Measurements from ENCODE around the gene TESK2.

TESK2 gene

GRCh38 chr1:45344499-45344898 lies 146.5 kb downstream of the TESK2 start:
- Histone ChIP-seq H3K9me3 (replicated peaks in 1 of 2; ENCODE audit: control insufficient read depth in 2 of 2, insufficient read depth in 1 of 2, low read depth in 1 of 2, low read length in 2 of 2) (no peaks in the 10 kb centered on the region), H3K4me1 (ENCODE audit: control insufficient read depth in 2 of 2, insufficient read depth in 1 of 2, low read depth in 1 of 2, low read length in 2 of 2) (peaks cover 8 to 10% of the 10 kb centered on the region in 2 donors), H3K4me3 (ENCODE audit: low read length in 2 of 2) (no peak overlapping the region), H3K27ac (replicated peaks; ENCODE audit: low read length) (no peak overlapping the region), H4K91ac (ENCODE audit: low read depth, low read length, poor library complexity) (no peak overlapping the region), H3K23ac (ENCODE audit: low read depth, low read length, poor library complexity) (no peak overlapping the region), H2BK12ac (ENCODE audit: low read length) (no peak overlapping the region), H2BK5ac (ENCODE audit: low read length) (no peak overlapping the region), H3K14ac (ENCODE audit: low read length) (no peak overlapping the region), H2BK120ac (ENCODE audit: low read depth, low read length) (no peak overlapping the region), H3K27me3 (ENCODE audit: control insufficient read depth in 3 of 3, insufficient read depth in 3 of 3, low read depth in 1 of 3, low read length in 3 of 3) (no peaks in the 10 kb centered on the region), H3K9ac (ENCODE audit: low read depth, low read length, poor library complexity) (no peak overlapping the region), H4K8ac (ENCODE audit: low read depth, low read length) (no peak overlapping the region), H3K4me2 (ENCODE audit: insufficient read depth, low read length, poor library complexity, severe bottlenecking) (no peak overlapping the region), H3K79me1 (ENCODE audit: low read depth, low read length) (peaks cover 4% of the 10 kb centered on the region), H3K36me3 (replicated peaks in 1 of 2; ENCODE audit: control insufficient read depth in 2 of 2, insufficient read depth in 2 of 2, low read length in 2 of 2) (peaks cover 26 to 47% of the 10 kb centered on the region in 2 donors), H2AK5ac (ENCODE audit: low read depth, low read length) (no peak overlapping the region), H2BK15ac (ENCODE audit: low read length) (no peak overlapping the region), H3K4ac (ENCODE audit: low read length) (no peak overlapping the region), H2AFZ (ENCODE audit: low read length) (no peak overlapping the region), H3K18ac (ENCODE audit: low read length) (no peak overlapping the region)
- DNase-seq (ENCODE audit: low spot score), result no peak
- no CpG with 5 or more reads among the region's 2 CpGs for WGBS, 2 donors (ENCODE audit: extremely low coverage in 2 of 2, insufficient read length in 2 of 2, insufficient replicate concordance in 1 of 2)

- peaks cover 6 to 12% of the 10 kb centered on the region in 2 donors for H3K4me1 ChIP-seq (ENCODE audit: control insufficient read depth in 2 of 2, insufficient read depth in 1 of 2, low read depth in 1 of 2, low read length in 2 of 2)
- peaks cover 11% of the 10 kb centered on the region for H3K79me1 ChIP-seq (ENCODE audit: low read depth, low read length)
- H3K27me3 ChIP-seq (ENCODE audit: control insufficient read depth in 3 of 3, insufficient read depth in 3 of 3, low read depth in 1 of 3, low read length in 3 of 3), result no peaks in the 10 kb centered on the region
- no peak for DNase-seq (ENCODE audit: low spot score)
- H4K91ac ChIP-seq (ENCODE audit: low read depth, low read length, poor library complexity), result no peak overlapping the region
- peak overlapping the region; percentile 92 for H2AFZ ChIP-seq (ENCODE audit: low read length)
- H4K8ac ChIP-seq (ENCODE audit: low read depth, low read length), result no peak overlapping the region
- H3K18ac ChIP-seq (ENCODE audit: low read length), result no peak overlapping the region
- no CpG with 5 or more reads among the region's 6 CpGs for WGBS, 2 donors (ENCODE audit: extremely low coverage in 2 of 2, insufficient read length in 2 of 2, insufficient replicate concordance in 1 of 2)
- no peak overlapping the region for H2BK12ac ChIP-seq (ENCODE audit: low read length)
- peak overlapping the region; percentile 79 for H3K4me2 ChIP-seq (ENCODE audit: insufficient read depth, low read length, poor library complexity, severe bottlenecking)
- H3K27ac ChIP-seq (replicated peaks; ENCODE audit: low read length), result no peak overlapping the region
- H3K9ac ChIP-seq (ENCODE audit: low read depth, low read length, poor library complexity), result peak overlapping the region; percentile 5
- no peak overlapping the region for H2BK15ac ChIP-seq (ENCODE audit: low read length)
- H2BK120ac ChIP-seq (ENCODE audit: low read depth, low read length), result no peak overlapping the region
- no peak overlapping the region for H3K14ac ChIP-seq (ENCODE audit: low read length)
- H2AK5ac ChIP-seq (ENCODE audit: low read depth, low read length), result peak overlapping the region; percentile 18
- H3K9me3 ChIP-seq (replicated peaks in 1 of 2; ENCODE audit: control insufficient read depth in 2 of 2, insufficient read depth in 1 of 2, low read depth in 1 of 2, low read length in 2 of 2), result peaks cover 0 to 2% of the 10 kb centered on the region in 2 donors
- no peak overlapping the region for H3K4ac ChIP-seq (ENCODE audit: low read length)
- peak overlapping the region; percentile 80 to 83 for H3K4me3 ChIP-seq (ENCODE audit: low read length in 2 of 2)
- no peak overlapping the region for H2BK5ac ChIP-seq (ENCODE audit: low read length)
- no peak overlapping the region for H3K23ac ChIP-seq (ENCODE audit: low read depth, low read length, poor library complexity)
- peaks cover 29 to 57% of the 10 kb centered on the region in 2 donors for H3K36me3 ChIP-seq (replicated peaks in 1 of 2; ENCODE audit: control insufficient read depth in 2 of 2, insufficient read depth in 2 of 2, low read length in 2 of 2)
Observed at GRCh38 chr1:45340816-45341466, 150.0 kb downstream of the TESK2 start.

GRCh38 chr1:45339789-45340558 lies 151.0 kb downstream of the TESK2 start, which contains the start of the genes MUTYH and TOE1:
Gene MUTYH, minus strand, starts transcription at chr1:45340440. Its CDS starts 5,935 bp downstream, at chr1:45334505.
Gene TOE1, plus strand, starts transcription at chr1:45340170. Its CDS starts 83 bp downstream, at chr1:45340253.
- no peak within 1 kb of the TSS for H2BK5ac ChIP-seq (ENCODE audit: low read length)
- no peak within 1 kb of the TSS for H4K8ac ChIP-seq (ENCODE audit: low read depth, low read length)
- WGBS, 2 donors (ENCODE audit: extremely low coverage in 2 of 2, insufficient read length in 2 of 2, insufficient replicate concordance in 1 of 2), result no CpG with 5 or more reads among the region's 70 CpGs
- no peak within 1 kb of the TSS for H3K4ac ChIP-seq (ENCODE audit: low read length)
- H3K27me3 ChIP-seq (ENCODE audit: control insufficient read depth in 3 of 3, insufficient read depth in 3 of 3, low read depth in 1 of 3, low read length in 3 of 3), result no peaks in the 10 kb centered on the region
- peak within 1 kb of the TSS; percentile 96 for H3K23ac ChIP-seq (ENCODE audit: low read depth, low read length, poor library complexity)
- no peak within 1 kb of the TSS for H2BK12ac ChIP-seq (ENCODE audit: low read length)
- peak within 1 kb of the TSS; percentile 91 for H3K14ac ChIP-seq (ENCODE audit: low read length)
- peak within 1 kb of the TSS; percentile 46 for H4K91ac ChIP-seq (ENCODE audit: low read depth, low read length, poor library complexity)
- H3K79me1 ChIP-seq (ENCODE audit: low read depth, low read length), result peaks cover 11% of the 10 kb centered on the region
- peak within 1 kb of the TSS; percentile 79 for H3K4me2 ChIP-seq (ENCODE audit: insufficient read depth, low read length, poor library complexity, severe bottlenecking)
- peak within 1 kb of the TSS; percentile 67 for H2BK120ac ChIP-seq (ENCODE audit: low read depth, low read length)
- peak within 1 kb of the TSS; percentile 80 to 83 for H3K4me3 ChIP-seq (ENCODE audit: low read length in 2 of 2)
- H3K9ac ChIP-seq (ENCODE audit: low read depth, low read length, poor library complexity), result peak within 1 kb of the TSS; percentile 97
- H3K9me3 ChIP-seq (replicated peaks in 1 of 2; ENCODE audit: control insufficient read depth in 2 of 2, insufficient read depth in 1 of 2, low read depth in 1 of 2, low read length in 2 of 2), result peaks cover 0 to 2% of the 10 kb centered on the region in 2 donors
- peaks cover 6 to 12% of the 10 kb centered on the region in 2 donors for H3K4me1 ChIP-seq (ENCODE audit: control insufficient read depth in 2 of 2, insufficient read depth in 1 of 2, low read depth in 1 of 2, low read length in 2 of 2)
- H3K27ac ChIP-seq (replicated peaks; ENCODE audit: low read length), result peak within 1 kb of the TSS; percentile 98
- H3K36me3 ChIP-seq (replicated peaks in 1 of 2; ENCODE audit: control insufficient read depth in 2 of 2, insufficient read depth in 2 of 2, low read length in 2 of 2), result peaks cover 29 to 56% of the 10 kb centered on the region in 2 donors
- peak; percentile 87 for DNase-seq (ENCODE audit: low spot score)
- H2BK15ac ChIP-seq (ENCODE audit: low read length), result peak within 1 kb of the TSS; percentile 61
- H2AK5ac ChIP-seq (ENCODE audit: low read depth, low read length), result peak within 1 kb of the TSS; percentile 42
- peak within 1 kb of the TSS; percentile 100 for H3K18ac ChIP-seq (ENCODE audit: low read length)
- H2AFZ ChIP-seq (ENCODE audit: low read length), result peak within 1 kb of the TSS; percentile 92

All from neuronal stem cell (in vitro differentiated cells).